ENCODE measurements around the gene TMEM263. TPM values are rescaled to one million over a fixed set of nuclear protein-coding genes. Genes with fewer than 3 reads are reported as not detected.

Gene TMEM263
- total and polyA plus RNA-seq, 5 donors = 25.1 to 69.9 (median 58.0) TPM

GRCh38 chr12:106947461-106947860, 8.2 kb upstream of the TMEM263 start:
- no peaks in the 10 kb centered on the region for H3K4me1 ChIP-seq (ENCODE audit: control insufficient read depth, insufficient read depth, low read length)
- H3K27me3 ChIP-seq (ENCODE audit: control insufficient read depth, insufficient read depth) = no peaks in the 10 kb centered on the region
- DNase-seq (no peak), ATAC-seq (no peak)
- no peak overlapping the region for H3K4me3 ChIP-seq (ENCODE audit: low read length)
- intact Hi-C loops (cut with DNase I) = no loop called here
- H3K27ac ChIP-seq (ENCODE audit: low read length) = no peak overlapping the region
- no peaks in the 10 kb centered on the region for H3K9me3 ChIP-seq (ENCODE audit: control insufficient read depth, low read length)

- Histone ChIP-seq H3K27ac (ENCODE audit: low read length) (no peak overlapping the region), H3K27me3 (ENCODE audit: control insufficient read depth, insufficient read depth) (no peaks in the 10 kb centered on the region), H3K4me1 (ENCODE audit: control insufficient read depth, insufficient read depth, low read length) (no peaks in the 10 kb centered on the region), H3K9me3 (ENCODE audit: control insufficient read depth, low read length) (no peaks in the 10 kb centered on the region), H3K4me3 (ENCODE audit: low read length) (no peak overlapping the region)
- WGBS = 95% methylated on average over 5 of the region's 5 CpGs
- intact Hi-C loops (cut with DNase I) = loop anchor here in 2 of 4 donors (10.0 kb wide), 1 partner anchor 144 kb away; the partner anchor contains the start of gene CRY1 (in 2 of the 2)
- ATAC-seq = no peak
- no peak for DNase-seq
Measured at GRCh38 chr12:106950591-106950990, 5.1 kb upstream of the TMEM263 start.

GRCh38 chr12:106953352-106954250, 2.1 kb upstream of the TMEM263 start:
- H3K27me3 ChIP-seq (ENCODE audit: control insufficient read depth, insufficient read depth) = no peaks in the 10 kb centered on the region
- intact Hi-C loops (cut with DNase I) = loop anchor here in 2 of 4 donors (10.0 kb wide), 1 partner anchor 141 kb away; the partner anchor contains the start of gene CRY1 (in 2 of the 2)
- H3K27ac ChIP-seq (ENCODE audit: low read length) = no peak overlapping the region
- no peaks in the 10 kb centered on the region for H3K9me3 ChIP-seq (ENCODE audit: control insufficient read depth, low read length)
- WGBS = 93% methylated on average over 12 of the region's 12 CpGs
- ATAC-seq = no peak
- DNase-seq = peak in 1 of 3 donors; percentile 13
- H3K4me3 ChIP-seq (ENCODE audit: low read length) = no peak overlapping the region
- no peaks in the 10 kb centered on the region for H3K4me1 ChIP-seq (ENCODE audit: control insufficient read depth, insufficient read depth, low read length)

GRCh38 chr12:106954462-106955376, 988 bp upstream of the TMEM263 start:
- intact Hi-C loops (cut with DNase I) = loop anchor here in 2 of 4 donors (10.0 kb wide), 1 partner anchor 140 kb away; the partner anchor contains the start of gene CRY1 (in 2 of the 2)
- ATAC-seq (peak; percentile 1 to 4), DNase-seq (peak; percentile 63 to 82 (median 80))
- Histone ChIP-seq H3K27ac (ENCODE audit: low read length) (peak overlapping the region; percentile 28), H3K27me3 (ENCODE audit: control insufficient read depth, insufficient read depth) (no peaks in the 10 kb centered on the region), H3K9me3 (ENCODE audit: control insufficient read depth, low read length) (no peaks in the 10 kb centered on the region), H3K4me1 (ENCODE audit: control insufficient read depth, insufficient read depth, low read length) (no peaks in the 10 kb centered on the region), H3K4me3 (ENCODE audit: low read length) (peak overlapping the region; percentile 80)
- 36% methylated on average over 36 of the region's 36 CpGs for WGBS

GRCh38 chr12:106956048-106956578, 406 bp downstream of the TMEM263 start:
- WGBS = under 1% methylated on average over 34 of the region's 34 CpGs

GRCh38 chr12:106957583-106957982, 1.9 kb downstream of the TMEM263 start:
- DNase-seq = no peak
- no peaks in the 10 kb centered on the region for H3K9me3 ChIP-seq (ENCODE audit: control insufficient read depth, low read length)
- H3K4me1 ChIP-seq (ENCODE audit: control insufficient read depth, insufficient read depth, low read length) = peaks cover 1% of the 10 kb centered on the region
- intact Hi-C loops (cut with DNase I) = loop anchor here in 2 of 4 donors (10.0 kb wide), 1 partner anchor 137 kb away; the partner anchor contains the start of gene CRY1 (in 2 of the 2)
- 7% methylated on average over 1 of the region's 1 CpG for WGBS
- no peaks in the 10 kb centered on the region for H3K27me3 ChIP-seq (ENCODE audit: control insufficient read depth, insufficient read depth)
- peak overlapping the region; percentile 80 for H3K4me3 ChIP-seq (ENCODE audit: low read length)
- no peak for ATAC-seq
- H3K27ac ChIP-seq (ENCODE audit: low read length) = no peak overlapping the region

More at GRCh38 chr12:106956048-106956578, 406 bp downstream of the TMEM263 start:
- intact Hi-C loops (cut with DNase I) = loop anchor here in 2 of 4 donors (10.0 kb wide), 1 partner anchor 139 kb away; the partner anchor contains the start of gene CRY1 (in 2 of the 2)
- Histone ChIP-seq H3K27ac (ENCODE audit: low read length) (peak overlapping the region; percentile 95), H3K4me3 (ENCODE audit: low read length) (peak overlapping the region; percentile 80), H3K9me3 (ENCODE audit: control insufficient read depth, low read length) (no peaks in the 10 kb centered on the region), H3K27me3 (ENCODE audit: control insufficient read depth, insufficient read depth) (no peaks in the 10 kb centered on the region), H3K4me1 (ENCODE audit: control insufficient read depth, insufficient read depth, low read length) (no peaks in the 10 kb centered on the region)
- ATAC-seq (peak; percentile 65 to 68), DNase-seq (peak; percentile 78 to 92 (median 86))

- peaks cover 1% of the 10 kb centered on the region for H3K4me1 ChIP-seq (ENCODE audit: control insufficient read depth, insufficient read depth, low read length)
- H3K27me3 ChIP-seq (ENCODE audit: control insufficient read depth, insufficient read depth) = no peaks in the 10 kb centered on the region
- no peak for DNase-seq
- H3K9me3 ChIP-seq (ENCODE audit: control insufficient read depth, low read length) = no peaks in the 10 kb centered on the region
- intact Hi-C loops (cut with DNase I) = no loop called here
- no peak for ATAC-seq
- H3K27ac ChIP-seq (ENCODE audit: low read length) = no peak overlapping the region
- no peak overlapping the region for H3K4me3 ChIP-seq (ENCODE audit: low read length)
- 52% methylated on average over 3 of the region's 3 CpGs for WGBS
Measured at GRCh38 chr12:106960443-106960842, 4.7 kb downstream of the TMEM263 start.

- H3K27ac ChIP-seq (ENCODE audit: low read length) = no peak overlapping the region
- ATAC-seq (no peak), DNase-seq (no peak)
- H3K4me3 ChIP-seq (ENCODE audit: low read length) = no peak overlapping the region
- 60% methylated on average over 3 of the region's 3 CpGs for WGBS
- H3K4me1 ChIP-seq (ENCODE audit: control insufficient read depth, insufficient read depth, low read length) = peaks cover 1% of the 10 kb centered on the region
- H3K27me3 ChIP-seq (ENCODE audit: control insufficient read depth, insufficient read depth) = no peaks in the 10 kb centered on the region
- intact Hi-C loops (cut with DNase I) = no loop called here
- H3K9me3 ChIP-seq (ENCODE audit: control insufficient read depth, low read length) = no peaks in the 10 kb centered on the region
Measured at GRCh38 chr12:106962286-106962685, 6.6 kb downstream of the TMEM263 start.

GRCh38 chr12:106964526-106964925, 8.8 kb downstream of the TMEM263 start:
- Histone ChIP-seq H3K4me3 (ENCODE audit: low read length) (no peak overlapping the region), H3K27ac (ENCODE audit: low read length) (no peak overlapping the region), H3K4me1 (ENCODE audit: control insufficient read depth, insufficient read depth, low read length) (peaks cover 1% of the 10 kb centered on the region), H3K9me3 (ENCODE audit: control insufficient read depth, low read length) (no peaks in the 10 kb centered on the region), H3K27me3 (ENCODE audit: control insufficient read depth, insufficient read depth) (no peaks in the 10 kb centered on the region)
- DNase-seq (no peak), ATAC-seq (no peak)
- intact Hi-C loops (cut with DNase I) = no loop called here
- 77% methylated on average over 2 of the region's 2 CpGs for WGBS

GRCh38 chr12:106971065-106971464, 15.4 kb downstream of the TMEM263 start:
- no peak overlapping the region for H3K4me3 ChIP-seq (ENCODE audit: low read length)
- WGBS = 95% methylated on average over 2 of the region's 2 CpGs
- H3K4me1 ChIP-seq (ENCODE audit: control insufficient read depth, insufficient read depth, low read length) = peaks cover 2% of the 10 kb centered on the region
- H3K27ac ChIP-seq (ENCODE audit: low read length) = no peak overlapping the region
- no peak for ATAC-seq
- intact Hi-C loops (cut with DNase I) = no loop called here
- DNase-seq = no peak
- no peaks in the 10 kb centered on the region for H3K27me3 ChIP-seq (ENCODE audit: control insufficient read depth, insufficient read depth)
- no peaks in the 10 kb centered on the region for H3K9me3 ChIP-seq (ENCODE audit: control insufficient read depth, low read length)

All from right cardiac atrium (tissue), 5 donors.